Measurements from ENCODE around the gene TOE1.
A peak's percentile ranks its signal among the peaks of the same experiment; 100 is the strongest.
"Not testable (repeated sequence)": the region's sequence is repeated elsewhere in the genome, so short reads cannot be mapped to it uniquely, and the experiment has no call there.

Gene TOE1

GRCh38 chr1:45339789-45340558 lies at the start of gene TOE1, which contains the start of gene MUTYH:
TOE1 (plus strand) TSS chr1:45340170; CDS start chr1:45340253, 83 bp downstream.
MUTYH (minus strand) TSS chr1:45340440; CDS start chr1:45334505, 5,935 bp downstream.
- peaks cover 5 to 33% (median 33%) of the 10 kb centered on the region in 5 donors for H3K36me3 ChIP-seq (ENCODE audit: control insufficient read depth in 5 of 5, insufficient read depth in 5 of 5, low read length in 5 of 5)
- peaks cover 9 to 29% (median 24%) of the 10 kb centered on the region in 5 donors for H3K4me1 ChIP-seq (ENCODE audit: control insufficient read depth in 5 of 5, insufficient read depth in 5 of 5, low read length in 5 of 5)
- peak within 1 kb of the TSS; percentile 83 to 98 (median 94) for H3K9ac ChIP-seq (ENCODE audit: low read length in 5 of 5)
- peak within 1 kb of the TSS; percentile 89 to 98 (median 97) for H3K4me3 ChIP-seq (ENCODE audit: low read depth in 1 of 5, low read length in 5 of 5)
- peak within 1 kb of the TSS; percentile 88 for H3K27ac ChIP-seq (ENCODE audit: low read depth, low read length)
- no peaks in the 10 kb centered on the region for H3K9me3 ChIP-seq (ENCODE audit: control insufficient read depth in 5 of 5, low read length in 5 of 5)
- no peaks in the 10 kb centered on the region for H3K27me3 ChIP-seq (ENCODE audit: control insufficient read depth in 5 of 5, insufficient read depth in 4 of 5, low read length in 5 of 5)

- H3K4me1 ChIP-seq (ENCODE audit: control insufficient read depth in 5 of 5, insufficient read depth in 5 of 5, low read length in 5 of 5); H3K9me3 ChIP-seq (ENCODE audit: control insufficient read depth in 5 of 5, low read length in 5 of 5); H3K9ac ChIP-seq (ENCODE audit: low read length in 5 of 5); H3K27ac ChIP-seq (ENCODE audit: low read depth, low read length); H3K36me3 ChIP-seq (ENCODE audit: control insufficient read depth in 5 of 5, insufficient read depth in 5 of 5, low read length in 5 of 5); H3K4me3 ChIP-seq (ENCODE audit: low read depth in 1 of 5, low read length in 5 of 5); H3K27me3 ChIP-seq (ENCODE audit: control insufficient read depth in 5 of 5, insufficient read depth in 4 of 5, low read length in 5 of 5): not testable (repeated sequence)
These were observed 49.0 kb upstream of the TOE1 start for GRCh38 chr1:45291002-45291401.

DNA sequence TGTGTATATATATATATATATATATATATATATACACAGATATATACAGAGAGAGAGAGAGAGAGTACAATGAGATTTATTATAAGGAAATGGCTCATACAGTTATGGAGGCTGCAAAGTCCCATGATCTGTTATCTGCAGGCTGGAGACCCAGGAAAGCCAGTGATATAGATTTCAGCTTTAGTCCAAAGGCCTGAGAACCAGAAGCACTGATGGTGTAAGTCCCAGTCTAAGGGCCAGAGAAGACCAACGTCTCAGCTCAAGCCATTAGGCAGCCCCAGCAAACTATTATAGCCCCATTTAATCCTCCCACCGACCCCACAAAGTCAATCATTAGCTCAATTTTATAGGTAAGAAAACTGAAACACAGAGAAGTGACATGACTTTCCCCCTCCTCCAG lies 48.3 kb upstream of the TOE1 start:
- H3K9me3 ChIP-seq (ENCODE audit: control insufficient read depth in 5 of 5, low read length in 5 of 5): no peaks in the 10 kb centered on the region
- H3K9ac ChIP-seq (ENCODE audit: low read length in 5 of 5): no peak overlapping the region
- no peaks in the 10 kb centered on the region for H3K36me3 ChIP-seq (ENCODE audit: control insufficient read depth in 5 of 5, insufficient read depth in 5 of 5, low read length in 5 of 5)
- no peaks in the 10 kb centered on the region for H3K27me3 ChIP-seq (ENCODE audit: control insufficient read depth in 5 of 5, insufficient read depth in 4 of 5, low read length in 5 of 5)
- H3K4me1 ChIP-seq (ENCODE audit: control insufficient read depth in 5 of 5, insufficient read depth in 5 of 5, low read length in 5 of 5): no peaks in the 10 kb centered on the region
- no peak overlapping the region for H3K4me3 ChIP-seq (ENCODE audit: low read depth in 1 of 5, low read length in 5 of 5)
- H3K27ac ChIP-seq (ENCODE audit: low read depth, low read length): no peak overlapping the region

- Histone ChIP-seq H3K9ac (ENCODE audit: low read length in 5 of 5) (no peak overlapping the region), H3K9me3 (ENCODE audit: control insufficient read depth in 5 of 5, low read length in 5 of 5) (no peaks in the 10 kb centered on the region), H3K4me3 (ENCODE audit: low read depth in 1 of 5, low read length in 5 of 5) (no peak overlapping the region), H3K27me3 (ENCODE audit: control insufficient read depth in 5 of 5, insufficient read depth in 4 of 5, low read length in 5 of 5) (no peaks in the 10 kb centered on the region), H3K27ac (ENCODE audit: low read depth, low read length) (no peak overlapping the region), H3K36me3 (ENCODE audit: control insufficient read depth in 5 of 5, insufficient read depth in 5 of 5, low read length in 5 of 5) (no peaks in the 10 kb centered on the region), H3K4me1 (ENCODE audit: control insufficient read depth in 5 of 5, insufficient read depth in 5 of 5, low read length in 5 of 5) (peaks cover 0 to 4% (median 1%) of the 10 kb centered on the region in 5 donors)
These were observed 42.2 kb upstream of the TOE1 start for GRCh38 chr1:45297666-45298356.

- Histone ChIP-seq H3K9ac (ENCODE audit: low read length in 5 of 5) (no peak overlapping the region), H3K9me3 (ENCODE audit: control insufficient read depth in 5 of 5, low read length in 5 of 5) (no peaks in the 10 kb centered on the region), H3K27me3 (ENCODE audit: control insufficient read depth in 5 of 5, insufficient read depth in 4 of 5, low read length in 5 of 5) (no peaks in the 10 kb centered on the region), H3K4me3 (ENCODE audit: low read depth in 1 of 5, low read length in 5 of 5) (no peak overlapping the region), H3K27ac (ENCODE audit: low read depth, low read length) (no peak overlapping the region), H3K4me1 (ENCODE audit: control insufficient read depth in 5 of 5, insufficient read depth in 5 of 5, low read length in 5 of 5) (peaks cover 0 to 12% (median 7%) of the 10 kb centered on the region in 5 donors), H3K36me3 (ENCODE audit: control insufficient read depth in 5 of 5, insufficient read depth in 5 of 5, low read length in 5 of 5) (no peaks in the 10 kb centered on the region)
These were observed 40.7 kb upstream of the TOE1 start for GRCh38 chr1:45299296-45299695.

- Histone ChIP-seq H3K9ac (ENCODE audit: low read length in 5 of 5) (no peak overlapping the region), H3K36me3 (ENCODE audit: control insufficient read depth in 5 of 5, insufficient read depth in 5 of 5, low read length in 5 of 5) (no peaks in the 10 kb centered on the region), H3K27me3 (ENCODE audit: control insufficient read depth in 5 of 5, insufficient read depth in 4 of 5, low read length in 5 of 5) (no peaks in the 10 kb centered on the region), H3K9me3 (ENCODE audit: control insufficient read depth in 5 of 5, low read length in 5 of 5) (no peaks in the 10 kb centered on the region), H3K4me3 (ENCODE audit: low read depth in 1 of 5, low read length in 5 of 5) (no peak overlapping the region), H3K27ac (ENCODE audit: low read depth, low read length) (no peak overlapping the region), H3K4me1 (ENCODE audit: control insufficient read depth in 5 of 5, insufficient read depth in 5 of 5, low read length in 5 of 5) (peaks cover 0 to 18% (median 12%) of the 10 kb centered on the region in 5 donors)
These were observed 39.8 kb upstream of the TOE1 start for GRCh38 chr1:45299981-45300668.

DNA sequence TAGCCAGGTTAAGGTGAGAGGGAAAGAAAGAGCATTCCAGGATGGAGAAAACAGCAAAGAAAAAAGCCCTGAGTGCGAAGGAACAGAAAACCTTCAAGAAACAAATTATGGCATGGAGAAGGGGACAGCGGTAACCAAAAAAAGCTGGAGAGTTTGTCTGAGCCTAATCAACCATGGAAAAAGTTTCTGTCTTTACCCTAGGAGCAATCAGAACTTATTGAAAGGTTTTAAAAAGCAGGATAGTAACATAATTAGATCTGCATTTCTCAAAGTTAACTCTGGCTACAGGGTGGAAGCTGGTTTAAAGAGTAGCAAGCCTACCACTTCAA lies 39.3 kb upstream of the TOE1 start:
- H3K27me3 ChIP-seq (ENCODE audit: control insufficient read depth in 5 of 5, insufficient read depth in 4 of 5, low read length in 5 of 5): no peaks in the 10 kb centered on the region
- peaks cover 0 to 18% (median 12%) of the 10 kb centered on the region in 5 donors for H3K4me1 ChIP-seq (ENCODE audit: control insufficient read depth in 5 of 5, insufficient read depth in 5 of 5, low read length in 5 of 5)
- H3K9me3 ChIP-seq (ENCODE audit: control insufficient read depth in 5 of 5, low read length in 5 of 5): no peaks in the 10 kb centered on the region
- H3K27ac ChIP-seq (ENCODE audit: low read depth, low read length): no peak overlapping the region
- H3K4me3 ChIP-seq (ENCODE audit: low read depth in 1 of 5, low read length in 5 of 5): no peak overlapping the region
- H3K36me3 ChIP-seq (ENCODE audit: control insufficient read depth in 5 of 5, insufficient read depth in 5 of 5, low read length in 5 of 5): no peaks in the 10 kb centered on the region
- H3K9ac ChIP-seq (ENCODE audit: low read length in 5 of 5): no peak overlapping the region

- Histone ChIP-seq H3K36me3 (ENCODE audit: control insufficient read depth in 5 of 5, insufficient read depth in 5 of 5, low read length in 5 of 5) (no peaks in the 10 kb centered on the region), H3K27me3 (ENCODE audit: control insufficient read depth in 5 of 5, insufficient read depth in 4 of 5, low read length in 5 of 5) (no peaks in the 10 kb centered on the region), H3K27ac (ENCODE audit: low read depth, low read length) (no peak overlapping the region), H3K9me3 (ENCODE audit: control insufficient read depth in 5 of 5, low read length in 5 of 5) (no peaks in the 10 kb centered on the region), H3K9ac (ENCODE audit: low read length in 5 of 5) (peak overlapping the region in 4 of 5 donors; percentile 59 to 81 (median 74)), H3K4me1 (ENCODE audit: control insufficient read depth in 5 of 5, insufficient read depth in 5 of 5, low read length in 5 of 5) (peaks cover 0 to 18% (median 12%) of the 10 kb centered on the region in 5 donors), H3K4me3 (ENCODE audit: low read depth in 1 of 5, low read length in 5 of 5) (peak overlapping the region; percentile 63 to 71 (median 71))
These were observed 37.3 kb upstream of the TOE1 start for GRCh38 chr1:45302505-45303150.

GRCh38 chr1:45303520-45304310 lies 36.3 kb upstream of the TOE1 start:
- Histone ChIP-seq H3K4me3 (ENCODE audit: low read depth in 1 of 5, low read length in 5 of 5) (peak overlapping the region; percentile 82 to 91 (median 85)), H3K9me3 (ENCODE audit: control insufficient read depth in 5 of 5, low read length in 5 of 5) (no peaks in the 10 kb centered on the region), H3K9ac (ENCODE audit: low read length in 5 of 5) (peak overlapping the region in 4 of 5 donors; percentile 75 to 87 (median 81)), H3K27ac (ENCODE audit: low read depth, low read length) (peak overlapping the region; percentile 69), H3K4me1 (ENCODE audit: control insufficient read depth in 5 of 5, insufficient read depth in 5 of 5, low read length in 5 of 5) (peaks cover 0 to 18% (median 12%) of the 10 kb centered on the region in 5 donors), H3K27me3 (ENCODE audit: control insufficient read depth in 5 of 5, insufficient read depth in 4 of 5, low read length in 5 of 5) (no peaks in the 10 kb centered on the region), H3K36me3 (ENCODE audit: control insufficient read depth in 5 of 5, insufficient read depth in 5 of 5, low read length in 5 of 5) (no peaks in the 10 kb centered on the region)

Data from subcutaneous abdominal adipose tissue (tissue), 5 donors.